PC-3 (cell line): ENCODE measurements around the gene ZDHHC13. TPM values are rescaled to one million over a fixed set of nuclear protein-coding genes. Genes with fewer than 3 reads are reported as not detected.

ENCODE experiments used
- ATAC-seq: fragments of 200-7000 bp; cut with Tn5 transposase; 2 replicates; pipeline ENCODE4 v1.9.1; 2020; ENCODE audit warnings: mild to moderate bottlenecking, moderate library complexity
- BruUV-seq: library from RNA; stranded (reverse); fragments of 400-500 nt; replicated peaks from 2 replicates; lab custom pipeline; 2021; lab: Mats Ljungman, UMichigan
- CTCF ChIA-PET: fragments of 300-600 bp; sonication (Branson Sonifier 250); formaldehyde crosslinking; loops from one replicate; lab custom pipeline; 2022; ENCODE audit warnings: antibody characterized with exemption; lab: Charles Lee
- POLR2A ChIA-PET: fragments of 300-600 bp; sonication (Branson Sonifier 250); formaldehyde crosslinking; loops from one replicate; lab custom pipeline; 2022; ENCODE audit warnings: antibody characterized with exemption; ENCODE audit not compliant: unreplicated experiment; lab: Charles Lee
- DNase-seq: peaks from one replicate; pipeline ENCODE4 v3.0.0-alpha.2; 2015
- H2AFZ ChIP-seq: fragments of 300-600 bp; sonication (generic); 2 replicates; pipeline ENCODE4 v1.6.0; 2016; ENCODE audit warnings: antibody characterized with exemption, low read length
- H3F3A ChIP-seq: fragments of 300-600 bp; sonication (generic); one replicate; pipeline ENCODE4 v1.6.0; 2017; ENCODE audit warnings: antibody characterized with exemption, low read length, control low read depth, mild to moderate bottlenecking; ENCODE audit not compliant: unreplicated experiment
- H3K27ac ChIP-seq: fragments of 300-600 bp; sonication (generic); 2 replicates; pipeline ENCODE4 v1.5.1; 2016; ENCODE audit warnings: mild to moderate bottlenecking, low read length
- H3K27me3 ChIP-seq: fragments of 300-600 bp; sonication (generic); 2 replicates; pipeline ENCODE4 v1.6.1; 2016; ENCODE audit warnings: low read length, mixed read lengths
- H3K36me3 ChIP-seq: fragments of 300-600 bp; sonication (generic); 2 replicates; pipeline ENCODE4 v1.6.1; 2016; ENCODE audit warnings: low read depth, mixed run types, low read length, mixed read lengths
- H3K4me1 ChIP-seq: fragments of 300-600 bp; sonication (generic); 2 replicates; pipeline ENCODE4 v1.5.1; 2016; ENCODE audit warnings: low read length; ENCODE audit not compliant: insufficient read depth
- H3K4me2 ChIP-seq: fragments of 300-600 bp; sonication (generic); 2 replicates; pipeline ENCODE4 v1.6.0; 2016; ENCODE audit warnings: low read length
- H3K4me3 ChIP-seq: fragments of 300-600 bp; sonication (generic); 2 replicates; pipeline ENCODE4 v1.5.1; 2016; ENCODE audit warnings: mild to moderate bottlenecking, low read length, mixed read lengths
- H3K79me2 ChIP-seq: fragments of 300-600 bp; sonication (generic); 2 replicates; pipeline ENCODE4 v1.6.1; 2017; ENCODE audit warnings: low read length, mixed read lengths
- H3K9ac ChIP-seq: fragments of 300-600 bp; sonication (generic); 2 replicates; pipeline ENCODE4 v1.6.0; 2016; ENCODE audit warnings: mild to moderate bottlenecking, low read length
- H3K9me2 ChIP-seq: fragments of 300-600 bp; sonication (generic); replicated peaks from 2 replicates; pipeline ENCODE4 v1.6.1; 2016; ENCODE audit warnings: mixed run types, low read length, mixed read lengths
- H3K9me3 ChIP-seq: fragments of 300-600 bp; sonication (generic); 2 replicates; pipeline ENCODE4 v1.6.1; 2016; ENCODE audit warnings: low read length, mixed read lengths
- H4K20me1 ChIP-seq: fragments of 300-600 bp; sonication (generic); 2 replicates; pipeline ENCODE4 v1.6.1; 2016; ENCODE audit warnings: low read length, mixed read lengths
- EZH2 ChIP-seq: fragments of 300-600 bp; sonication (generic); IDR thresholded peaks from one replicate; pipeline ENCODE4 v1.6.1; 2017; ENCODE audit warnings: antibody characterized with exemption, mild to moderate bottlenecking, low read length; ENCODE audit not compliant: unreplicated experiment
- EZH2phosphoT487 ChIP-seq: fragments of 300-600 bp; sonication (generic); IDR thresholded peaks from 2 replicates; pipeline ENCODE4 v1.6.1; 2018; ENCODE audit warnings: mild to moderate bottlenecking, antibody characterized with exemption, low read length, borderline replicate concordance
- intact Hi-C: fragments of 100-400 bp; cut with micrococcal nuclease; formaldehyde crosslinking; loops from 2 replicates; pipeline ENCODE4 v1.9.0; 2023
- total RNA-seq: library from RNA; depleted of rRNA; stranded (reverse); fragments of >200 nt; gene quantifications from 2 replicates; pipeline ENCODE4 v1.2.3, GENCODE V29; 2014
- TF ChIP-seq, protein P1 (sequence below): fragments of 300-600 bp; sonication (generic); conservative IDR thresholded peaks from 2 replicates; pipeline ENCODE4 v1.5.1; 2017; ENCODE audit warnings: antibody characterized with exemption, low read depth, mild to moderate bottlenecking, low read length

The ZDHHC13 gene
- total RNA-seq, 1 experiment from 2014 or later: 21.2 TPM

DNA sequence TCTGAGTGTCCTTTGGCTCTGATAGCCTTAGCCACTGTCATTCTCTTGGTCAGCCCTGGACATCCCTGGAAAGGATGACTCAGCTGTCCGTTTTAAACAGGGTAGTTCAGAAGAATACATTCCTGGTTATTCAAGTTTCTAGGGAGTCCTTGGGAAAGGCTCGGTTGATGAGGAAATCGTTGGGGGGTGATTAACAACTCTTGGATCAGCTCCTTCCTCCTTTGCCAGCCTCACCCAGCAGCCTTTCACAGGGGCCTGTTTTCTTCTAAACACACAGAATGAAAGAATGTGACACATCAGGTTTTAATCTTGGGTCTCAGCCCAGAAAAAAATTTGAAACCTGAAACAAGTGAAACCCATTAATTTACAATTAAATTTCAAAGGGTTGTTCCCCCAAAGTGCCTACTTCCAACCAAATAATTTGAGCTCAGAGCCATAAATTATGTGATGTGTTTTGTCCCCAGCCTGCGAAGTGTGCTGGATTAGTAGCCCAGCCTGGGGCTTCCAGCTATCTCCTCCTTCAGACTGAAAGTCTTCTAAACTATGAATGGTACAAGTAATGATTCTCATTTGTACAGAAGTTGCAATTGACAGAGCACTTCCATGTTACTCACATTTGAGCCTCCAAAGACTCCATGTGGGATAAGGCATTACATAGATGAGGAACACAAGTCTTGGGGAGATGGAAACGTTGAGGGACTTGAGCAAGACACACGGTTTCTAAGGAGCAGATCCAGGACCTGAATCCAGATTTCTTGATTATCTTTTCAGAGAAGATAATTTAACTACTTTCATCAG lies 37.1 kb upstream of the ZDHHC13 start:
- POLR2A ChIA-PET: interaction anchor here (0.6 to 0.7 kb wide), 5 partner anchors 69 to 1317 kb away, joined by 3 to 4 read pairs (median 3); no protein-coding TSS in a partner anchor
- DNase-seq (peak; percentile 96), ATAC-seq (peak; percentile 73)
- Histone ChIP-seq H3K4me2 (peak overlapping the region; percentile 79), H3K9me2 (no peaks in the 10 kb centered on the region), H3K4me3 (peak overlapping the region; percentile 45; the same call in 1 of the 2 replicates), H3K4me1 (peaks cover 43% of the 10 kb centered on the region), H3K36me3 (no peaks in the 10 kb centered on the region), H2AFZ (no peak overlapping the region), H4K20me1 (no peaks in the 10 kb centered on the region), H3K9ac (peak overlapping the region; percentile 85), H3K79me2 (no peaks in the 10 kb centered on the region), H3K27me3 (no peaks in the 10 kb centered on the region), H3F3A (peaks cover 4% of the 10 kb centered on the region), H3K9me3 (no peaks in the 10 kb centered on the region), H3K27ac (peak overlapping the region; percentile 100)
- TF ChIP-seq EZH2: no peak
- TF ChIP-seq, protein P1, sequence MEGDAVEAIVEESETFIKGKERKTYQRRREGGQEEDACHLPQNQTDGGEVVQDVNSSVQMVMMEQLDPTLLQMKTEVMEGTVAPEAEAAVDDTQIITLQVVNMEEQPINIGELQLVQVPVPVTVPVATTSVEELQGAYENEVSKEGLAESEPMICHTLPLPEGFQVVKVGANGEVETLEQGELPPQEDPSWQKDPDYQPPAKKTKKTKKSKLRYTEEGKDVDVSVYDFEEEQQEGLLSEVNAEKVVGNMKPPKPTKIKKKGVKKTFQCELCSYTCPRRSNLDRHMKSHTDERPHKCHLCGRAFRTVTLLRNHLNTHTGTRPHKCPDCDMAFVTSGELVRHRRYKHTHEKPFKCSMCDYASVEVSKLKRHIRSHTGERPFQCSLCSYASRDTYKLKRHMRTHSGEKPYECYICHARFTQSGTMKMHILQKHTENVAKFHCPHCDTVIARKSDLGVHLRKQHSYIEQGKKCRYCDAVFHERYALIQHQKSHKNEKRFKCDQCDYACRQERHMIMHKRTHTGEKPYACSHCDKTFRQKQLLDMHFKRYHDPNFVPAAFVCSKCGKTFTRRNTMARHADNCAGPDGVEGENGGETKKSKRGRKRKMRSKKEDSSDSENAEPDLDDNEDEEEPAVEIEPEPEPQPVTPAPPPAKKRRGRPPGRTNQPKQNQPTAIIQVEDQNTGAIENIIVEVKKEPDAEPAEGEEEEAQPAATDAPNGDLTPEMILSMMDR: no peak
- TF ChIP-seq EZH2phosphoT487: no peak
- intact Hi-C loops: loop anchor here (2.0 to 10.0 kb wide), 3 partner anchors 23 to 162 kb away; partner anchors contain the start of gene E2F8
- BruUV-seq: TSS peak; percentile 77
- CTCF ChIA-PET: interaction anchor here (0.6 to 2.1 kb wide), 4 partner anchors 9 to 165 kb away, joined by 3 to 8 read pairs (median 4); partner anchors contain the start of gene ZDHHC13

DNA sequence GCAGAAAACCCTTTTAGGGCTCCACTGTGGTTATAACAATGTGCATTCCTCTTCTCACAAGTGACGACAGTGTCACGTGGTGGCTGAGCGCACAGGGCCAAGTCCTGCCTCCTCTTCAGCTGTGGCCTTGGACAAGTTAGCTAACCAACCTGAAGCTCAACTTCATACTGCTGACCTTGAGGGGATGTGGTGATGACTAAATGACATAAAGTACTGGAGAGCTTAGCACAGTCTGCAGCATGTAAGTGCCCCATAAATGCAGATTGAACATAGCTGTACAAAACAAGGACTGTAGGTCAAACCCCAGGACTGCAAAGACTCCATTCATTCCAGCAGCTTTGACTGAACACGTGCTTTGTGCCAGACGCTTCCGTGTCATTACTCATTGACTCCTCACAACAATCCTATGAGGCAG lies 36.4 kb upstream of the ZDHHC13 start:
- intact Hi-C loops: loop anchor here (2.0 kb wide), 1 partner anchor 22 kb away; no protein-coding TSS in a partner anchor
- H3K4me1 ChIP-seq: peaks cover 43% of the 10 kb centered on the region
- H3K79me2 ChIP-seq: no peaks in the 10 kb centered on the region
- H2AFZ ChIP-seq: no peak overlapping the region
- ChIA-PET POLR2A (interaction anchor here (0.6 kb wide), 1 partner anchor 197 kb away, joined by 4 read pairs; no protein-coding TSS in a partner anchor), CTCF (interaction anchor here (0.6 to 2.1 kb wide), 2 partner anchors 10 to 135 kb away, joined by 3 to 8 read pairs; no protein-coding TSS in a partner anchor)
- H3K4me2 ChIP-seq: peak overlapping the region; percentile 79
- no TSS peak for BruUV-seq
- H3K9me2 ChIP-seq: no peaks in the 10 kb centered on the region
- no peaks in the 10 kb centered on the region for H3K36me3 ChIP-seq
- no peaks in the 10 kb centered on the region for H3K9me3 ChIP-seq
- ATAC-seq: peak; percentile 51
- DNase-seq: peak; percentile 95
- peak overlapping the region; percentile 85 for H3K9ac ChIP-seq
- no peaks in the 10 kb centered on the region for H4K20me1 ChIP-seq
- no peak overlapping the region for H3K4me3 ChIP-seq
- H3F3A ChIP-seq: peaks cover 4% of the 10 kb centered on the region
- TF ChIP-seq, protein P1: no peak
- no peak for TF ChIP-seq EZH2
- no peak for TF ChIP-seq EZH2phosphoT487
- no peaks in the 10 kb centered on the region for H3K27me3 ChIP-seq
- peak overlapping the region; percentile 100 for H3K27ac ChIP-seq
